A673 (cell line): ENCODE data around the gene HMGB4. TPM values are rescaled to one million over a fixed set of nuclear protein-coding genes. Genes with fewer than 3 reads are reported as not detected.

Experiments
- BruUV-seq: library from RNA; stranded (reverse); fragments of 400-500 nt; replicated peaks from 2 replicates; lab custom pipeline; 2021; lab: Mats Ljungman, UMichigan
- CTCF ChIA-PET: fragments of 300-600 bp; sonication (Branson Sonifier 250); formaldehyde crosslinking; loops from one replicate; lab custom pipeline; 2022; ENCODE audit warnings: antibody characterized with exemption; lab: Charles Lee
- POLR2A ChIA-PET: fragments of 300-600 bp; sonication (Branson Sonifier 250); formaldehyde crosslinking; loops from one replicate; lab custom pipeline; 2022; ENCODE audit warnings: antibody characterized with exemption; ENCODE audit not compliant: low non-redundant PET; lab: Charles Lee
- DNase-seq: peaks from one replicate; pipeline ENCODE4 v3.0.0-alpha.2; 2015; ENCODE audit warnings: low spot score
- H3K27ac ChIP-seq: fragments of 200-600 bp; sonication (generic); 2 replicates; pipeline ENCODE4 v1.5.1; 2016; ENCODE audit warnings: mixed run types, low read depth, mild to moderate bottlenecking, mixed read lengths, antibody characterized with exemption, low read length; ENCODE audit not compliant: poor library complexity, severe bottlenecking
- H3K27me3 ChIP-seq: fragments of 200-600 bp; sonication (generic); replicated peaks from 2 replicates; pipeline ENCODE4 v1.6.1; 2017; ENCODE audit warnings: mixed run types, low read depth, mild to moderate bottlenecking, mixed read lengths, antibody characterized with exemption, low read length; ENCODE audit not compliant: insufficient read depth, poor library complexity
- H3K36me3 ChIP-seq: fragments of 200-600 bp; sonication (generic); 2 replicates; pipeline ENCODE4 v1.6.1; 2016; ENCODE audit warnings: mixed run types, mild to moderate bottlenecking, mixed read lengths, antibody characterized with exemption, low read length; ENCODE audit not compliant: insufficient read depth, poor library complexity, severe bottlenecking
- H3K4me1 ChIP-seq: fragments of 200-600 bp; sonication (generic); 2 replicates; pipeline ENCODE4 v1.6.1; 2017; ENCODE audit warnings: mixed run types, mild to moderate bottlenecking, mixed read lengths, antibody characterized with exemption, low read length; ENCODE audit not compliant: insufficient read depth, poor library complexity, severe bottlenecking
- H3K4me3 ChIP-seq: fragments of 200-600 bp; sonication (generic); 2 replicates; pipeline ENCODE4 v1.5.1; 2016; ENCODE audit warnings: low read depth, mixed run types, mild to moderate bottlenecking, mixed read lengths, low read length; ENCODE audit not compliant: poor library complexity, severe bottlenecking
- H3K9me3 ChIP-seq: fragments of 200-600 bp; sonication (generic); 2 replicates; pipeline ENCODE4 v1.6.1; 2016; ENCODE audit warnings: mixed run types, low read depth, mild to moderate bottlenecking, mixed read lengths, antibody characterized with exemption, low read length; ENCODE audit not compliant: poor library complexity, severe bottlenecking
- CTCF ChIP-seq: fragments of 300-800, 200-600 bp; sonication (generic); conservative IDR thresholded peaks from 2 replicates; pipeline ENCODE4 v1.5.1; 2017; ENCODE audit warnings: low read depth, mild to moderate bottlenecking, antibody characterized with exemption, low read length, moderate library complexity, mixed read lengths
- EZH2 ChIP-seq: fragments of 200-600 bp; sonication (generic); IDR thresholded peaks from 2 replicates; pipeline ENCODE4 v1.6.1; 2017; ENCODE audit warnings: borderline replicate concordance, low read depth, mild to moderate bottlenecking, mixed read lengths, antibody characterized with exemption, low read length; ENCODE audit not compliant: poor library complexity, severe bottlenecking
- intact Hi-C: fragments of 100-400 bp; cut with micrococcal nuclease; formaldehyde crosslinking; loops from one replicate; pipeline ENCODE4 v1.10.0; 2022; ENCODE audit not compliant: unreplicated experiment
- total RNA-seq: library from RNA; stranded (reverse); gene quantifications from 2 replicates; pipeline ENCODE4 v1.2.3, GENCODE V29; 2021

HMGB4 gene
- total RNA-seq, 1 experiment from 2014 or later = not detected

- DNase-seq = no peak
- ChIA-PET CTCF (no interaction called here), POLR2A (no interaction called here)
- Histone ChIP-seq H3K27ac (no peak overlapping the region), H3K36me3 (no peaks in the 10 kb centered on the region), H3K4me1 (no peaks in the 10 kb centered on the region), H3K27me3 (no peaks in the 10 kb centered on the region), H3K9me3 (peaks cover 8% of the 10 kb centered on the region), H3K4me3 (no peak overlapping the region)
- TF ChIP-seq EZH2 = no peak
- no TSS peak for BruUV-seq
- intact Hi-C loops = no loop called here
Observed at GRCh38 chr1:33876970-33877650, 13.2 kb downstream of the HMGB4 start.

- TF ChIP-seq EZH2 (no peak), CTCF (no peak)
- Histone ChIP-seq H3K27ac (no peak overlapping the region), H3K4me1 (no peaks in the 10 kb centered on the region), H3K27me3 (no peaks in the 10 kb centered on the region), H3K9me3 (peaks cover under 1% of the 10 kb centered on the region), H3K4me3 (no peak overlapping the region), H3K36me3 (no peaks in the 10 kb centered on the region)
- no peak for DNase-seq
- no TSS peak for BruUV-seq
- ChIA-PET POLR2A (no interaction called here), CTCF (no interaction called here)
- intact Hi-C loops = no loop called here
Observed at GRCh38 chr1:33878392-33878791, 14.5 kb downstream of the HMGB4 start.

GRCh38 chr1:33880305-33880704, 16.4 kb downstream of the HMGB4 start:
- no peak overlapping the region for H3K27ac ChIP-seq
- H3K36me3 ChIP-seq = no peaks in the 10 kb centered on the region
- TF ChIP-seq CTCF = no peak
- TF ChIP-seq EZH2 = no peak
- intact Hi-C loops = no loop called here
- H3K4me3 ChIP-seq = no peak overlapping the region
- ChIA-PET POLR2A (no interaction called here), CTCF (no interaction called here)
- no TSS peak for BruUV-seq
- no peak for DNase-seq
- H3K9me3 ChIP-seq = no peaks in the 10 kb centered on the region
- no peaks in the 10 kb centered on the region for H3K4me1 ChIP-seq
- no peaks in the 10 kb centered on the region for H3K27me3 ChIP-seq

GRCh38 chr1:33886496-33886895, 22.6 kb downstream of the HMGB4 start:
- TF ChIP-seq CTCF (no peak), EZH2 (no peak)
- CTCF ChIA-PET = no interaction called here
- no TSS peak for BruUV-seq
- POLR2A ChIA-PET = no interaction called here
- H3K9me3 ChIP-seq = no peaks in the 10 kb centered on the region
- H3K36me3 ChIP-seq = no peaks in the 10 kb centered on the region
- H3K27me3 ChIP-seq = no peaks in the 10 kb centered on the region
- H3K4me1 ChIP-seq = no peaks in the 10 kb centered on the region
- H3K4me3 ChIP-seq = no peak overlapping the region
- no peak for DNase-seq
- no peak overlapping the region for H3K27ac ChIP-seq
- intact Hi-C loops = no loop called here
